ENCODE data around the gene CYBRD1.
A peak's percentile ranks its signal among the peaks of the same experiment; 100 is the strongest.

The CYBRD1 gene

DNA sequence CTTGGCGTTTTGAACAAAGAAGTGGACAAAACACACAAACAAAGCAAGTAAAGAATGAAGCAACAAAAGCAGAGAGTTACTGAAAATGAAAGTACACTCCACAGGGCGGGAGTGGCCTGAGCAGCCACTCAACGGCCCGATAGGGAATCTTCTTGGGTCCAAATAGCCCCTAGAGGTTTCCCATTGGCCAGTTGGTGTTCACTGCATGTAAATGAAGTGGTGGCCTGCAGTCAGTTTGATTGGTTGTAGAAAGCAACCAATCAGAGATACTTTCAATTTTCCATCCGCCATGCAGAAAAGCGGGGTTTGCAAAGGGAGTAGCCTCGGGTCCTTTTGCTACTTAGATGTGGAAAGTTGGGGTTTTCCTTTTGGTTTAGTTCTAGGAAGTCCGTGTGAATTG is 31.6 kb downstream of the CYBRD1 start:
- DNase-seq (ENCODE audit: low spot score), result no peak

DNA sequence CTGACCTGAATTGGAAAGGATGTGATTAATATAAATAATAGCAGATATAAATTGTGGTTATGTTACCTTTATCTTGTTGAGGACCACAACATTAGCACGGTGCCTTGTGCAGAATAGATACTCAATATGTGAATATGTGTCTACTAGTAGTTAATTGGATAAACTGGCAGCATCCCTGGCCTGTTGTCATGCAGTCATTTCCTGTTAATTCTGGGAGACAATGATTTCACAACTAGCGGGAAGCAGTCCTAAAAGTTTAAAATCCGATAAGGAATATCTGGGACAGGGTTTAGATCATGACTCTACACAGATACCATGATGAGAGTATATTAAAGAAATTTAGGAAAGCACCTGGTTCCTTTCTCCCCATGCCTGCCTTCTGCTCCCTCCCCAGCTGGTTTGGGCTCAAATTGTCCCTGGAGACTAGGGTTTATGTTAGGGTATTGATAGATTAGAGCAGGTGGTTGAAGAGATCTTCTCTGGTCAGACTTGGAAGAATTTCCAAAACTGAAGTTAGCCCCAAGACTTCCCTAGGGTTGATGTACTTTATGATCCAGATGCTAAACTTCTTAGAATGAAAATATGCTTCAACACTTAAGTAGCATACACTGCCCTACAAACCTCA is 32.8 kb downstream of the CYBRD1 start:
- no peak for DNase-seq (ENCODE audit: low spot score)

DNA sequence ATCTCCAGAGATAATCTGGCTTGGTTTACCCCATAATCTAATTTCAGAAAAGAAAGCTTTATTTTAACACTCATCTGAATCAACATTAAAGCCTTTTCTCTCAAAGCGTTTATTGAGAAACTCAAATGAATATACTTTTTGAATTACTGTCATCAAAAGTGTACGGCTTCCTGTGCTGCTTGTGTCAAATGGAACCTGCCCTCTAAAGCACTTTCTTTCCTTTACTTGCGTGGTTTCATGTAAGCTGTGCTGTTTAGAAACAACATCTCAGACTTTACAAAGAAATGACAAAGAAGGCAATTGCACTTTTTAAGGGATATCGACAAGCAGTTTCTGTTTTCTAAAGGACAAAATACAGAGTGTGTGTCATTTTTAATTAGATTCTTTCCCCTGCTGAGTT is 35.1 kb downstream of the CYBRD1 start:
- DNase-seq (ENCODE audit: low spot score), result no peak

DNA sequence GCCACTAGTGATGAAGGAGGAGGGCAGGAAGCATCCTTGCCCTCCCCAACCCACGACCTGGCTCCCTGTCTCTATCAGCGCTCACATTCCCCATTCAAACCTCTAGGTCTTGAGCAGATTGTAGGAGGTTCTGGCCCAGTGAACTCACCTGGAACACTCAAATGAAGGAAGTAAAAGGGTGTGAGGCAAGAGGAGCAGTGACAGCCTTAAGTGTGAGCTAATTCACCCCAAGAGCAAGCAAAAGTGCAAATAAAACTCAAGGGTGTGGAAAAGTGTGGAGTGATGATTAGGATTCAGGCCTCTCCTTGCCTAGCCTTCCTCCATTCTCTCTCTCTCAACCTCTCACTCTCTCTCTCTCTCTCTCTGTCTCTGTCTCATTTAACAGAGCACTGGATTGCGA is 41.0 kb downstream of the CYBRD1 start:
- no peak for DNase-seq (ENCODE audit: low spot score)

DNA sequence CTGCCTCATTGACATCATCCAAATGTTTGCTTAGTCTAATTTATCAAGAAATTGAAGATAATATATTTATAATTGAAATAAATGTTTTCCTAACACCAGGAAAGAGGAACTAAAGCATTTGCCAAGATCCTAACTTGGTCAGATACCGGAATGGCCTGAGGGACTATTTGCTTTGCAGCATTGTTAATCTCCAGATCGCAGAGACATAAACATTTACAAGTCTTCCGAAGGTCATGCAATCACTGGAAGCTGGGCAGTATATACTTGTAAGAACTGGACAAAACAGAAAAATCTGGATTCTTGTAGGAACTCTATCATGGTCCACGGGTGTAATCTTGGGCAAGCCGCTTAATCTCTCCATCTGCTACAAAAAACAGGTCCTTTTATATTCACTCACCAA is 42.2 kb downstream of the CYBRD1 start:
- DNase-seq (ENCODE audit: low spot score), result no peak

DNA sequence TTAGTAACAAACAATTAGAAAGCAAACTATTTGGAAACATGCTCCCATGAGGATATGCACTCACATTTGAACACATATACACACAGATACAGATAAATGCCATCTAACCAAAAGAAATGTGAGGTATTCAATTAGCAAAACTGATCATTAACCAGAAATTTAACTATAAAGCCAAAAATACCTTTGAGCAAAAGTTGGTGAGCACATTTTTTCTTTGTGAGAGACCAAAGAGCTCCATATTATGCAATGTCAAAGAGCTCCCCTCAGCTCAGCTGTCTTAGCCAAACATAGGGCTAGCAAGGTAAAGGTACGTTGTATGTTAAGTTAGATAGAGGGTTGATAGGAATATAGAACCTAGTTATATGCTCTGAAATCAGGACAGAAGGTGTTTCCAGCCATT is 43.8 kb downstream of the CYBRD1 start:
- DNase-seq (ENCODE audit: low spot score), result no peak

DNA sequence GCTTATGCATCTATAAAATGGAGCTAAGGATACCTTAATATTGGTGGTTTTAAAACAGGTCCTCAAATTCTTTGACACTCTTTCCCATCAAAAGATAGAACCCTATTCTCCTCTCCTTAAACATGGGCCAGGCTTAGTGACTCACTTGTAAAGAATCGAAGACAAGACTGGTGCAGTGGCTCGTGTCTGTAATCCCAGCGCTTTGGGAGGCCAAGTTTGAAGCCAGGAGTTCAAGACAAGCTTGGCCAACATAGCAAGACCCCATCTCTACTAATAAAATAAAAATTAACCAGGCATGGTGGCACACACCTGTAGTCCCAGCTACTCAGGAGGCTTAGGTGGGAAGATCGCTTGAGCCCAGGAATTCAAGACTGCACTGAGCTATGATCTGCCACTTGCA is 44.5 kb downstream of the CYBRD1 start:
- no peak for DNase-seq (ENCODE audit: low spot score)

DNA sequence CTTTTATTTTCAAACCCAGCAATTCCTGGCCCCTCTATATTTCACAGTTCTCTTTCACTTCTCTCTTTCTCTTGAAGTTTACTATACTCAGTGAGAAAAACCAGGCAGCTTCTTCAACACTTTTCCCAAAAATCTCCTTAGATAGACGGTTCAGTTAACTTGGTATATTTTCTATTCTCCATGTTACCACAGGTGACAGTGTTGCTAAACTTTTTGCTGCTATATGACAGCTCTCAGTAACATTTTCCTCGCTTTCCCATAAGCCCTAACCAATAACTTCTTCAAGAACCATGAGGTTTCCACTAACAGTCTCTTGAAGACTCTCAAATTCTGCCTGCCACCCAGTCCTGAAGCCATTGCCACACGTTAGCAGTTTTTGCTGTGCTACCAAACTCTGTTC is 45.8 kb downstream of the CYBRD1 start:
- no peak for DNase-seq (ENCODE audit: low spot score)

DNA sequence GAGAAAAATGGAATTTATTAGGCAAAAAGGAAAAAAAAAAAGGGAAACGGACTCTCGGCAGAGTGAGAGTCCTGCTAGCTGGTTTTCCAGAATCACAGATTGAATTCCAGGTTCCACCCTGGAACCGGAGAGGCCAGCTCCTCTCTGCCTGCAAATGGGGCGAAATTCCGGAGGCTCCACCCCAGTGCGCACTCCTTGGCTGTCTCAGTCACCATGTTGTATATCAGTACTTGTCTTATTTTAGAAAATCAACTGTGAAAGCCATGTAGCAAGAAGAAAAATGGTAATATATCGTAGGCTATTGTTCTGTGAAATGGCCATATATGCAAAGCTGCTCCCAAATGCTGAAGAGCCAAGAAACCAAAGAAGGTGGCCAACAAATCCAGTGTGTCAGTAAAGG is 49.4 kb downstream of the CYBRD1 start:
- no peak for DNase-seq (ENCODE audit: low spot score)

DNA sequence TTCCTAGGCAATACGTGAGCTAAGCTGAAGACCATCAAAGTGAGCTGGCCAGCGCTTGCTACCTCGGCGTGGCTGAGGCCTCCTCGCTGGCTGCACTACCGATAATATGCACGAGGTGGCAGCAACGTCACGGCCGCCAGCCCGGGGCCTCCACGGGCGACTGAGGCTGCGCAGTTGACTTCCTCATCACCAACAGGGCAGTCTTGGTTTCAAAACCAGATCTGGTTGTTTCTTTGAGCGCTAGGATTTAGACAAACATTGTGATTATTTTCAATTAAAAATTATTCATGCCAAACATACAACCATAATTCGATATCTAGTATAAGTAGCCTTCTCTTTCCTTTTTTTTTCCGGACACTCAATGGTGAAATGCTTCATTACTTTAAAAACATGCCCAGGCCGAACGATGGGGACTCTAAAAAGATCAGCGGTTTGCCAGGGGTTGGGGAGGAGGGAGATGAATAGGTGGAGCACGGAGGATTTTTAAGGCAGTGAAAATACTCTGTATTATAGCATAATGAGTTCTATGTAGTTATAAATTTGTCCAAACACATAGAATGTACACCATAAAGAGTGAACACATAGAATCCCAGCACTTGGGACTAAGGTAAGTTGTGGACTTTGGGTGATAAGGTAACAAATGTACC is 52.0 kb downstream of the CYBRD1 start:
- peak; percentile 96 for DNase-seq (ENCODE audit: low spot score)

DNA sequence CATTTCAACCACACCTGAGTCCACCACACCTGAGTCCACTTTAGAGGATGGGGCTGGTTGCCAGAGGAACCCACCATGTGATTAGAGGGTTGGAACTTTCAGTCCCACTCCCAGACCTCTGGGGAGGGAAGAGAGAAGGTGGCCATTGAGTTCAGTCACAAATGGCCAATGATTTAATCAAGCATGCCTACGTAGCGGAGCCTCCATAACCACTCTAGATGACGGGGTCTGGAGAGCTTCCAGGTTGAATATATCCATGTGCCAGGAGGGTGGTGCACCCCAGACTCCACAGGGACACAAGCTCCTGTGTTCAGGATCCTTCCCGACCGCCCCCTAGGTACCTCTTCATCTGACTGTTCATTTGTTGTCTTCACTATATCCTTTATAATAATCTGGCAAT is 53.3 kb downstream of the CYBRD1 start:
- DNase-seq (ENCODE audit: low spot score), result no peak

DNA sequence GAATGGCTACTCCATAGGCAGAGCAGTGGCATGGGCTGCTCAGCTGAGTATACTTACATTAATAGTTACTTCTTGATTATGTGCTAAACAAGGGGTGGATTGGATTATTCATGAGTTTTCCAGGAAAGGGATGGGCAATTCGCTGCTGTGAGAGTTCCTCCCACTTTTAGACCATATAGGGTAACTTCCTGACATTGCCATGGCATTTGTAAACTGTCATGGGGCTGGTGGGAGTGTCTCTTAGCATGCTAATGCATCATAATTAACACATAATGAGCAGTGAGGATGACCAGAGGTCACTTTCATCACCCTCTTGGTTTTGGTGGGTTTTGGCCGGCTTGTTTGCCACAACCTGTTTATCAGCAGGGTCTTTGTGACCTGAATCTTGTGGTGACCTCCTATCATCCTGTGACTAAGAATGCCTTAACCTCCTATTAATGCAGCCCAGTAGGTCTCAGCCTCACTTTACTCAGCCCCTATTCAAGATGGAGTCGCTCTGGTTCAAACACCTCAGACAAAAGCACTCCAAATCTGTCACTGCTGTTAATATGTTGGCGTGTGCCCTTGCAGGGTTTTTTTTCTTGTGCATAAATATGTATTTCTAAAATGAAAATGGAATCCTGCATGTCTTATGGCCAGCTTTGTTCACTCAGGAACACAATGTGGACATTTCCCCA is 56.0 kb downstream of the CYBRD1 start:
- DNase-seq (ENCODE audit: low spot score), result no peak

DNA sequence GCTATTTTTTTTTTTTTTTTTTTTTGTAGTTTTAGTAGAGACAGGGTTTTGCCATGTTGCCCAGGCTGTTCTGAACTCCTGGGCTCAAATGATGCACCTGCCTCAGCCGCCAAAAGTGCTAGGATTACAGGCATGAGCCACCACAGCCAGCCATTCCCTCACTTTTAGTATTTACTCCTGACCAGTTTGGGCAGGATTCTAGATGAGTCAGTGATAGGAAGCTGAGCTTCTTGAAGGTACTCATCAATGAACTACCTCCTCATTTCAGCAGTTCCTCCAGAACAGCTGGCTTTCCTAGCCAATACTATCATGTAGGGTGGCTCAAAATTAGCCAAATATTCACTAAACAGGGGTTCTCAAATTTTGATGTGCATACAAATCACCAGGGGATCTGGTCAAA is 57.2 kb downstream of the CYBRD1 start:
- no peak for DNase-seq (ENCODE audit: low spot score)

DNA sequence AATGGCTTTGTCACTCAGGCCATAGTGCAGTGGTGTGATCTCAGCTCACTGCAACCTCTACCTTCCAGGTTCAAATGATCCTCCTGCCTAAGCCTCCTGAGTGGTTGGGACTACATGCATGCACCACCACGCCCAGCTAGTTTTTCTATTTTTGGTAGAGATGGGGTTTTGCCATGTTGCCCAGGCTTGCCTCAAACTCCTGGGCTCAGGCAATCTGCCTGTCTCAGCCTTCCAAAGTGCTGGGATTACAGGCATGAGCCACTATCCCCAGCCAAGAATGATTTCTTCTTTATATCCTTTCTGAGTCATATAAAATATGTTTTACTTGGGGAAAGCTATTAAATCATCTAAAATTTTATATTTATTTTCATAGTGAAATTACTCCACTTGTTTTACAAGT is 61.3 kb downstream of the CYBRD1 start:
- DNase-seq (ENCODE audit: low spot score), result no peak

DNA sequence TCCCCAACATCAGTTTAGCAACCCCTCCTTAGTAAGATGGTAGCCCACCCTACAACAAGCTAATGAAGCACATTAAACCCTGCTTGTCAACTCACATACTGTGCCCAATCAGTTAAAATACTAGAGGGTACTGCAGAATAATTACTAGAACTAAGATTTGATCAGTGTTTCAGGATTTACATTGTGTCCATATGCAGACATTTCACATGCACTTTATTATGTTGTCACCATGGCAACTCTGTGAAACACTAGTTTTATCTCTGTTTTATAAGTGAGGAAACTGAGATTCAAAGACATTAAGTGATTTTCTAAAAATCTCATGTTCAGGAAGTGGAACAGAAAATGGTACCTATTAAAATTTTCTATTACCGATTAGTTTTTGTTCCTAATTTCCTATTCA is 61.7 kb downstream of the CYBRD1 start:
- DNase-seq (ENCODE audit: low spot score), result no peak

DNA sequence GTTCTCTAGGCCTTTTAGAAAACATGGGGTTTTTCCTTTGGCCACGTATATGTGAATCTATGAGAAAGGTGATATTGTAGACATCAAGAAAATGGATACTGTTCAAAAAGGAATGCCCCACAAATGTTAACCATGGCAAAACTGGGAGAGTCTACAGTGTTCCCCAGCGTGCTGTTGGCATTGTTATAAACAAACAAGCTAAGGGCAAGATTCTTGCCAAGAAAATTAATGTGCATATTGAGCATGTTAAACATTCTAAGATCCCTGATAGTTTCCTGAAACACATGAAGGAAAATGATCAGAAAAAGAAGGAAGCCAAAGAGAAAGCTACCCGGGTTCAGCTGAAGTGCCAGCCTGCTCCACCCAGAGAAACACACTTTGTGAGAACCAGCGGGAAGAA is 64.9 kb downstream of the CYBRD1 start:
- DNase-seq (ENCODE audit: low spot score), result no peak

DNA sequence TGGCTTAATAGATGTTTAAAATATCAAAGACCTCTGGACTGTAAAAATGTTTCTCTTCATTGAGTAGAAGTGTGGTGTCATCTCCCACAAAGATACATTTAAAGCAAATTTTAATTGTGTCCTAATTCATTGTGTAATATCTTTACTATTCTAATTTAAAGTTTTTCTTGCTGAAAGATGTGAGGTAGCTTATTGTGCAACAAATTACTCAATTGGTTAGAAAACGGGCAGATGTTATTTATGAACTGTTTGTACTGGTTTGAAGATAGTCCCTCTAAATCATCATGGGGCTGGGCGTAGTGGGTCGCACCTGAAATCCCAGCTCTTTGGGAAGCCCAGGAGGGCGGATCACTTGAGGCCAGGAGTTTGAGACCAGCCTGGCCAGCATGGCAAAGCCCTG is 65.3 kb downstream of the CYBRD1 start:
- no peak for DNase-seq (ENCODE audit: low spot score)

DNA sequence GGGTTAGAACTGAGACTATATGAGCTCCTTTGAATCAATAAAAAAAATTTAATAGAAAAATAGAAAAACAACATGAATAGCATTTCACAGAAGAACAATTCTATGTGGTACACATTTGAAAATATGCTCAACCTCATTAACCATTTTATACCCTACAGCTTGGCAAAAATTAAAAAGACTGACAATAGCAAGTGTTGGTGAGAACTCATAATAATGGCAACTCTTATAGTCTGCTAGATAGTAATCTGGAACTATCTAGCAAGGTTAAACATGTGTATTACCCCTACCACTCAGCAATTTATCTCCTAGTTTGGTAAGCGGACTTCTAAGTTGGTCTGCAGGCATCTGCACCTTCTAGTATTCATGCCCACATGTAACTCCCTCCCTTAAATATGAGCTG is 67.8 kb downstream of the CYBRD1 start:
- no peak for DNase-seq (ENCODE audit: low spot score)

DNA sequence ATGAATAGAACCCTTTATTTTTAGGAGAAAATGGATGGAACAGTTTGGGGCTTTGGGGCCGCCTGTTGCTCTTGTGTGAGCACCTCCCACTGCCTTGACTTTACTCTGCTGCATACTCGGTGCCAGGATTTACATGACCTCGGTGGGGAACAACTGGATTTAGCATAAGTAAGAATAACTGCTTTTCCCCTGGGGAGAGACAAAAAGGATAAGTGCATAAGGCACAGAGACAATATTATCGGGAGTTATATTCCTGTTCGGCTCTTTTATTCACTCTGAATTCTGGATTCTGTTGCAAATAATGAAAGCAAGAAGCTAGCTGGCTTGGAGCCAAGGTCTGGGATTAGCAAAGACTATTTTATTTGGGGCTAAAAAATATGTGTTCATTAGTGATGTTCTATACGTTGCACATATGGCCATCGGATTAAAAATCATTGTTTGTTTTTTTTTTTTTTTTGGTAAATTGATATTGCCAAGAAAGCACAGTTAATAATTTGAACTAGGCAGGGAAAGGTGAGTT is 69.8 kb downstream of the CYBRD1 start:
- DNase-seq (ENCODE audit: low spot score), result peak; percentile 32

DNA sequence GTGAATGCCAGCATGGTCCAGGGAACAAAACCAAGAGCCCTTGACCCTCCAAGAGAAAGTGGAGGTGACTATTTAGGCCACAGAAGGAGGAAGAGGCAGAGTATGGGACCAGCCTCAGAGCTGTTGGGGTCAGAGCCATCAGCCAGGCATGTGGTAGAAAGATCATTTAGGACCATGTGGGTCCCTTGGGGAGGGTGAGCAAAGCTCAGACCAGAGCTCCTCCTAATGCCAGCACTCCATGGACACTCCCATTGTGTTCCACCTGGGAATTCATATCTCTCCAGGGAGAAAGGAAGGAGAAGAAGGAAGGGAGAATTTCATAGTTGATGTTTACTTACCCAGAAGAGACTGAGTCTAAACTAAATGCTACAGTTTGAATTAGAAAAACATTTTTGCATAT is 73.2 kb downstream of the CYBRD1 start:
- no peak for DNase-seq (ENCODE audit: low spot score)

DNA sequence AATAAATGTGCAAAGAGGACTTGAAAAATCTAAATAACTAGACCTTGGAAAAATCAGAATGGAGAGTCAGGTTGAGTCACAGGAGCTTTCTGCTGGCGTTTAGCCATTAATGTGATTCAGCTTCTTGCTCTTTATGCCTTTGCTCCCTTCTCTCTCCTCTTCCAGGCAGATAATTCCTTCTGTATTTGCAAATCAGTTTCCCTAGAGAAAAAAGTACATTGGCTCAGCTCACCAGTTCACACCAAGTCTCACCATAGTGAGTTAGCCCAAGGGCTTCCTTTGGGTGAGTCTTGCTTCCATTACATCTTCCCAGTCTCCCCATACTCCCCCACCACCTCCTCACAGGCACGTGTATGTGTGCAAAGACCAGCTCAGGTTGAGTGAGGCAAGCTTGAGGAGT is 73.6 kb downstream of the CYBRD1 start:
- no peak for DNase-seq (ENCODE audit: low spot score)

DNA sequence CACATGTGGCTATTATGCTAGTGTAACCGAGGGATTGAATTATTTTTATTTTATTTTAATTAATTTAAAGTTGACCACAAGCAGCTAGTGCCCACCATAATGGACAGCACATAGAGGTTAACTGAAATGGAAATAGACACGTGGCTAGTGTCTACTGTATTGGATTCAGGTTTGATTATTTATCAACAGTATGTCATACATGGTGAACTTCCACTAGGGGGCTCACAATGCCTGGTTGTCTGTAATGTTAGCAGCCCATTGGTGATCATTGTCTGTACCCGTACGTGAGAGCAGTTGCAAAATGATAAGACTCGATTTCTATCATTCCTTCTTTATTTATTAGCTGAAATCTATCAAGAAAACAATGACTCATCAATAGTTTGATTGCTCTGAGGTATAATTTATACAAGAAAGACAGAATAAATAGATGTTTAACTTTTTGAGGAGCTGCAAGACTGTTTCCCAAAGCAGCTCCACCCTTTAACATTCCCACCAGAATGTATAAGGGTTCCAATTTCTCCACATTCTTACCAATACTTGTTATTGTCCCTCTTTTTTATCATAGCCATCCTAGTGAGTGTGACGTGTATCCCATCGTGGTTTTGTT is 76.5 kb downstream of the CYBRD1 start:
- peak; percentile 74 for DNase-seq (ENCODE audit: low spot score)

DNA sequence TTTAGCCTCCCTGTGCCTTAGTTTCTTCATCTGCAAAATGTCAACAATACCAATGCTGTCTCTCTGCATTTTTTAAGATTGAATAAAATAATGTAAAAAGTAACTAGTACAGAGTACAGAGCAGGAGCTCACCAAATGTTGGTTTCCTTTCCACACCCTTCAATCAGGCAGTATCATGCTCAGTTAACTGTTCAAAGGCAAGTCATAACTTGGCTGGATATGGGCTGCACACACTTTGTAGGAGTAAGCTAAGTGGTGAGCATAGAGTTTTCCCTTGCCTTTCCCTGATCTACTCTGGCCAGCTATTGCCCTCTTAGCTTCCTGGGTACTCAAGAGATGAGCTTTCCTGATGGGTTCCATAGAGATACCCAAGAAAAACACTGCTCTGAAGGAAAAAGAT is 77.9 kb downstream of the CYBRD1 start:
- no peak for DNase-seq (ENCODE audit: low spot score)
